Measurements from ENCODE around the gene PAH.

Gene PAH

GRCh38 chr12:102933168-102933567, 16.1 kb upstream of the PAH start:
- no peak for DNase-seq (ENCODE audit: low read depth)
- no peak overlapping the region for H3K4me3 ChIP-seq (ENCODE audit: low read length)
- TF ChIP-seq, protein P1, sequence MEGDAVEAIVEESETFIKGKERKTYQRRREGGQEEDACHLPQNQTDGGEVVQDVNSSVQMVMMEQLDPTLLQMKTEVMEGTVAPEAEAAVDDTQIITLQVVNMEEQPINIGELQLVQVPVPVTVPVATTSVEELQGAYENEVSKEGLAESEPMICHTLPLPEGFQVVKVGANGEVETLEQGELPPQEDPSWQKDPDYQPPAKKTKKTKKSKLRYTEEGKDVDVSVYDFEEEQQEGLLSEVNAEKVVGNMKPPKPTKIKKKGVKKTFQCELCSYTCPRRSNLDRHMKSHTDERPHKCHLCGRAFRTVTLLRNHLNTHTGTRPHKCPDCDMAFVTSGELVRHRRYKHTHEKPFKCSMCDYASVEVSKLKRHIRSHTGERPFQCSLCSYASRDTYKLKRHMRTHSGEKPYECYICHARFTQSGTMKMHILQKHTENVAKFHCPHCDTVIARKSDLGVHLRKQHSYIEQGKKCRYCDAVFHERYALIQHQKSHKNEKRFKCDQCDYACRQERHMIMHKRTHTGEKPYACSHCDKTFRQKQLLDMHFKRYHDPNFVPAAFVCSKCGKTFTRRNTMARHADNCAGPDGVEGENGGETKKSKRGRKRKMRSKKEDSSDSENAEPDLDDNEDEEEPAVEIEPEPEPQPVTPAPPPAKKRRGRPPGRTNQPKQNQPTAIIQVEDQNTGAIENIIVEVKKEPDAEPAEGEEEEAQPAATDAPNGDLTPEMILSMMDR (conservative IDR thresholded peaks at IDR 0.05; ENCODE audit: low read depth, low read length) = no peak

DNA sequence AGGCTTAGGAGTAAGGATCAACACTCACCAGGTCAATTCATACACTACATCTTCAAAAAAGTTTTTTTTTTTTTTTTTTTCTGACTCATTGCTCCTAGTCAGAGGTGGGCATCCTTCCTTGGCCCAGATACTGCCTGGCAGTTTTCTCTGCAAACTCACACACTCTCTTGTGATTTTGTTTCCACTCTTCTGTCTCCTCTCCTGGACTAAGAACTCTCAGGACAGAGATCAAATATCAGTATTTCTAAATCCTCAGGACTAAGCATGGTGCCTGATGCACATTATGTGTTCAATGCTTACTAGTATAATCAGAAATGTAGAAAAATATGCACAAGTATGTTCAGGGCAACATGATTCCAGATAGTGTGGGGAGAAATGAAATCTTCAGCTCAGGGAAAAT, 10.2 kb upstream of the PAH start:
- TF ChIP-seq, protein P1 (conservative IDR thresholded peaks at IDR 0.05; ENCODE audit: low read depth, low read length) = no peak
- DNase-seq (ENCODE audit: low read depth) = no peak
- H3K4me3 ChIP-seq (ENCODE audit: low read length) = no peak overlapping the region

GRCh38 chr12:102921240-102921639, 4.2 kb upstream of the PAH start:
- no peak for DNase-seq (ENCODE audit: low read depth)
- TF ChIP-seq, protein P1 (conservative IDR thresholded peaks at IDR 0.05; ENCODE audit: low read depth, low read length) = no peak
- no peak overlapping the region for H3K4me3 ChIP-seq (ENCODE audit: low read length)

- TF ChIP-seq, protein P1 (conservative IDR thresholded peaks at IDR 0.05; ENCODE audit: low read depth, low read length) = no peak
- DNase-seq (ENCODE audit: low read depth) = no peak
- no peak overlapping the region for H3K4me3 ChIP-seq (ENCODE audit: low read length)
Measured at GRCh38 chr12:102920271-102920670, 3.2 kb upstream of the PAH start.

- no peak for DNase-seq (ENCODE audit: low read depth)
- H3K4me3 ChIP-seq (ENCODE audit: low read length) = no peak overlapping the region
- TF ChIP-seq, protein P1 (conservative IDR thresholded peaks at IDR 0.05; ENCODE audit: low read depth, low read length) = no peak
Measured at GRCh38 chr12:102918840-102919239, 1.8 kb upstream of the PAH start.

- TF ChIP-seq, protein P1 (conservative IDR thresholded peaks at IDR 0.05; ENCODE audit: low read depth, low read length) = no peak
- DNase-seq (ENCODE audit: low read depth) = no peak
Measured at GRCh38 chr12:102916252-102917025, 605 bp downstream of the PAH start.

More at GRCh38 chr12:102916252-102917025, 605 bp downstream of the PAH start:
- no peak overlapping the region for H3K4me3 ChIP-seq (ENCODE audit: low read length)

All from retinal pigment epithelial cell (primary cell).